Adrenal gland (tissue), 5 donors: ENCODE results near the gene REEP3.

Experiments used
- CTCF ChIP-seq, 6 experiments: fragments of 450-650 bp in 4 of 6; fragments of 200-600 bp in 2 of 6; sonication (generic) in 1 of 6; IDR thresholded peaks; 1 replicate in 5 of 6; 2 replicates in 1 of 6; pipeline versions ENCODE4 v1.5.1 to v1.8.0; 2016 to 2021; ENCODE audit warnings: antibody characterized with exemption in 6 of 6, mild to moderate bottlenecking in 2 of 6, moderate library complexity in 1 of 6
- POLR2A ChIP-seq, 2 donors: fragments of 450-650 bp; IDR thresholded peaks; one replicate each; pipeline ENCODE4 v1.6.1; 2017; ENCODE audit warnings: antibody characterized with exemption in 2 of 2, mild to moderate bottlenecking in 2 of 2, moderate library complexity in 1 of 2
- donor health status: DM: no; HTN: no; CAD: no.

GRCh38 chr10:63528084-63528744, 7.0 kb downstream of the REEP3 start:
- no peak for TF ChIP-seq CTCF (IDR thresholded peaks at IDR 0.05)
- no peak for TF ChIP-seq POLR2A (IDR thresholded peaks at IDR 0.05)
